Left lung (tissue), 10 donors: ENCODE results near the gene FGF22. TPM values are rescaled to one million over a fixed set of nuclear protein-coding genes. Genes with fewer than 3 reads are reported as not detected.

ENCODE experiments used
- ATAC-seq: fragments of 200-7000 bp; cut with Tn5 transposase; one replicate; pipeline ENCODE4 v1.9.1; 2020; ENCODE audit warnings: moderate library complexity
- DNase-seq, 4 donors: peaks; one replicate each; pipeline ENCODE4 v3.0.0-alpha.2; 2013 to 2020
- H3K27ac ChIP-seq, 2 donors: fragments of 200-600 bp; sonication (generic) in 1 of 2; one replicate each; pipeline versions ENCODE4 v1.5.0 to v1.8.0; 2020 to 2021
- H3K27me3 ChIP-seq, 2 donors: fragments of 200-600 bp; sonication (generic) in 1 of 2; one replicate each; pipeline versions ENCODE4 v1.5.0 to v1.8.0; 2020 to 2021
- H3K36me3 ChIP-seq, 2 donors: fragments of 200-600 bp; sonication (generic) in 1 of 2; one replicate each; pipeline versions ENCODE4 v1.5.0 to v1.8.0; 2020 to 2021
- H3K4me1 ChIP-seq, 2 donors: fragments of 200-600 bp; one replicate each; pipeline ENCODE4 v1.8.0; 2021
- H3K4me3 ChIP-seq, 2 donors: fragments of 200-600 bp; sonication (generic) in 1 of 2; one replicate each; pipeline versions ENCODE4 v1.5.0 to v1.8.0; 2020 to 2021; ENCODE audit warnings: mild to moderate bottlenecking in 1 of 2
- H3K9me3 ChIP-seq, 2 donors: fragments of 200-600 bp; sonication (generic) in 1 of 2; one replicate each; pipeline versions ENCODE4 v1.5.0 to v1.8.0; 2020 to 2021
- CTCF ChIP-seq, 2 donors: fragments of 200-600 bp; sonication (generic) in 1 of 2; IDR thresholded peaks; one replicate each; pipeline versions ENCODE4 v1.5.0 to v1.8.0; 2021; ENCODE audit warnings: antibody characterized with exemption in 2 of 2
- intact Hi-C, 2 donors: fragments of 100-400 bp; cut with DNase I; formaldehyde crosslinking; loops; one replicate each; pipeline versions ENCODE4 v1.11.2 to v1.14.2; 2022
- polyA plus RNA-seq, 6 donors: library from polyadenylated mRNA; unstranded; fragments of 120-200 nt; gene quantifications; one replicate each; pipeline ENCODE4 v1.2.1, GENCODE V29; 2013; ENCODE audit not compliant: insufficient read length in 6 of 6
- total RNA-seq, 2 donors: library from RNA; stranded (reverse); fragmentation: NEBNext Ultra II Directional; extraction: Animal tissue kit (Norgen Biotek cat#: 25700); gene quantifications; one replicate each; pipeline ENCODE4 v1.2.1, GENCODE V29; 2021
- donor health status: DM: no; HTN: yes; CAD: no.
- donor health status: DM: no; HTN: no; CAD: no.

Gene FGF22
- total and polyA plus RNA-seq, 8 donors, result 0.21 to 0.48 (median 0.30) TPM

- DNase-seq (no peak), ATAC-seq (no peak)
- H3K4me1 ChIP-seq, result no peaks in the 10 kb centered on the region
- intact Hi-C loops, result no loop called here
- H3K27ac ChIP-seq, result no peak overlapping the region
- H3K36me3 ChIP-seq, result no peaks in the 10 kb centered on the region
- no peaks in the 10 kb centered on the region for H3K9me3 ChIP-seq
- no peak overlapping the region for H3K4me3 ChIP-seq
- H3K27me3 ChIP-seq, result no peaks in the 10 kb centered on the region
- TF ChIP-seq CTCF (IDR thresholded peaks at IDR 0.05), result no peak
These were observed 48.0 kb downstream of the FGF22 start for GRCh38 chr19:687569-688166.

DNA sequence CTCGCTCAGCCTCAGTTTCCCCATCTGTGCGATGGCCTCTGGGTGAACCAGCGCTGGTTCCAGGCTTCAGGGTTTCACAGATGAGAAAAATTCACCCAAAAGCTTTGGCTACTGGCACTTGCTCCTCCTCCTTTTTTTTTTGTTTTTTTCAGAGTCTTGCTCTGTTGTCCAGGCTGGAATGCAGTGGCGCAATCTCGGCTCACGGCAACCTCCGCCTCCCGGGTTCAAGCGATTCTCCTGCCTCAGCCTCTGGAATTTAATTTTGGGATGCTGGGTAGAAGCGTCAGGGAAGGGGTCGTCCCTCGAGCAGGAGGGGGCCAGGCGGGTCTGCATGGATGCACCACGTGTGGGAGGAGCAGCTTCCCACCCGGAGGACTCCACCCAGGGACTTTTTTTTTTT is 48.5 kb downstream of the FGF22 start:
- DNase-seq, result no peak
- H3K27ac ChIP-seq, result no peak overlapping the region
- H3K4me1 ChIP-seq, result no peaks in the 10 kb centered on the region
- intact Hi-C loops, result no loop called here
- H3K4me3 ChIP-seq, result no peak overlapping the region
- H3K9me3 ChIP-seq, result no peaks in the 10 kb centered on the region
- ATAC-seq, result no peak
- H3K27me3 ChIP-seq, result no peaks in the 10 kb centered on the region
- H3K36me3 ChIP-seq, result no peaks in the 10 kb centered on the region
- TF ChIP-seq CTCF (IDR thresholded peaks at IDR 0.05), result no peak

GRCh38 chr19:688992-689391 is 49.3 kb downstream of the FGF22 start:
- Histone ChIP-seq H3K27me3 (no peaks in the 10 kb centered on the region), H3K36me3 (no peaks in the 10 kb centered on the region), H3K9me3 (no peaks in the 10 kb centered on the region), H3K27ac (no peak overlapping the region), H3K4me1 (no peaks in the 10 kb centered on the region), H3K4me3 (no peak overlapping the region)
- DNase-seq (no peak), ATAC-seq (no peak)
- no peak for TF ChIP-seq CTCF (IDR thresholded peaks at IDR 0.05)
- intact Hi-C loops, result no loop called here

DNA sequence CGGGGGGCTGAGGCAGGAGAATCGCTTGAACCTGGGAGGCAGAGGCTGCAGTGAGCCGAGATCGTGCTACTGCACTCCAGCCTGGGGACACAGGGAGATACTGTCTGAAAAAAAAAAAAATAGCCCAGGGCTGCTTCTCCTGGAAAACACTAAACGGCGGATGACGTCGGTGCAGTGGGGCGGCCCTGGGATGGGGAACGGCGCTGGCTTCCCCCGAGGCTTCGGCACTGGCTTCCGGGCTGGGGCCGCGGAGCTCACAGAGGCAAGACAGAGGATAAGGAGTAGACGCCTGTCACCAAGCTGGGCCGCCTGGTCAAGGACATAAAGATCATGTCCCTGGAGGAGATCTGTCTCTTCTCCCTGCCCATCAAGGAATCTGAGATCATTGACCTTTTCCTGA is 50.5 kb downstream of the FGF22 start:
- Histone ChIP-seq H3K36me3 (no peaks in the 10 kb centered on the region), H3K27ac (no peak overlapping the region), H3K4me1 (peaks cover 0 to 9% of the 10 kb centered on the region in 2 donors), H3K9me3 (no peaks in the 10 kb centered on the region), H3K4me3 (no peak overlapping the region), H3K27me3 (peaks cover 0 to 10% of the 10 kb centered on the region in 2 donors)
- no peak for TF ChIP-seq CTCF (IDR thresholded peaks at IDR 0.05)
- intact Hi-C loops, result no loop called here
- DNase-seq (no peak), ATAC-seq (no peak)

Other genes with a start within 250 kb of the FGF22 start
- 1 to 10 TPM; 1.1 to 2.4 TPM for gene C2CD4C, start 230.7 kb upstream of the FGF22 start, total RNA-seq
- 1 to 10 TPM in 2 of 6 donors, under 1 TPM in 4; 0.27 to 1.1 (median 0.65) TPM for gene C2CD4C, start 230.7 kb upstream of the FGF22 start, polyA plus RNA-seq
- 10 to 100 TPM; 16.8 to 34.5 TPM for gene SHC2, start 178.8 kb upstream of the FGF22 start, total RNA-seq
- 10 to 100 TPM; 16.0 to 28.1 (median 20.2) TPM for gene SHC2, start 178.8 kb upstream of the FGF22 start, polyA plus RNA-seq
- under 1 TPM in 1 of 2 donors, not detected in 1; 0.52 TPM for gene MADCAM1, start 143.4 kb upstream of the FGF22 start, total RNA-seq
- 10 to 100 TPM in 3 of 6 donors, 1 to 10 TPM in 3; 4.9 to 11.7 (median 8.9) TPM for gene MADCAM1, start 143.4 kb upstream of the FGF22 start, polyA plus RNA-seq
- gene TPGS1, start 132.4 kb upstream of the FGF22 start, total RNA-seq, result 10 to 100 TPM; 18.0 to 18.2 TPM
- 10 to 100 TPM in 1 of 6 donors, 1 to 10 TPM in 5; 3.5 to 10.2 (median 6.7) TPM for gene TPGS1, start 132.4 kb upstream of the FGF22 start, polyA plus RNA-seq
- gene CDC34, start 108.1 kb upstream of the FGF22 start, total RNA-seq, result 10 to 100 TPM; 50.9 to 55.5 TPM
- 10 to 100 TPM; 42.7 to 62.3 (median 55.0) TPM for gene CDC34, start 108.1 kb upstream of the FGF22 start, polyA plus RNA-seq
- gene GZMM, start 95.8 kb upstream of the FGF22 start, total RNA-seq, result 1 to 10 TPM; 1.4 TPM
- gene GZMM, start 95.8 kb upstream of the FGF22 start, polyA plus RNA-seq, result 1 to 10 TPM in 1 of 6 donors, under 1 TPM in 4, not detected in 1; 0.45 to 1.1 (median 0.65) TPM
- gene BSG, start 67.3 kb upstream of the FGF22 start, total RNA-seq, result 100 to 1,000 TPM; 339 to 457 TPM
- 100 to 1,000 TPM; 259 to 372 (median 302) TPM for gene BSG, start 67.3 kb upstream of the FGF22 start, polyA plus RNA-seq
- gene HCN2, start 50.0 kb upstream of the FGF22 start, total RNA-seq, result under 1 TPM; 0.38 to 0.50 TPM
- gene HCN2, start 50.0 kb upstream of the FGF22 start, polyA plus RNA-seq, result under 1 TPM; 0.06 to 0.21 (median 0.13) TPM
- gene POLRMT, start 6.3 kb upstream of the FGF22 start, total RNA-seq, result 10 to 100 TPM; 28.5 to 36.9 TPM
- gene POLRMT, start 6.3 kb upstream of the FGF22 start, polyA plus RNA-seq, result 10 to 100 TPM; 32.2 to 44.7 (median 42.6) TPM
- 10 to 100 TPM; 24.3 to 34.0 TPM for gene RNF126, start 23.3 kb downstream of the FGF22 start, total RNA-seq
- 10 to 100 TPM; 15.4 to 27.2 (median 21.1) TPM for gene RNF126, start 23.3 kb downstream of the FGF22 start, polyA plus RNA-seq
- 100 to 1,000 TPM in 1 of 2 donors, 10 to 100 TPM in 1; 94.8 to 145 TPM for gene FSTL3, start 36.5 kb downstream of the FGF22 start, total RNA-seq
- gene FSTL3, start 36.5 kb downstream of the FGF22 start, polyA plus RNA-seq, result 10 to 100 TPM in 4 of 6 donors, 1 to 10 TPM in 2; 7.6 to 14.7 (median 11.2) TPM
- not detected for gene PRSS57, start 55.6 kb downstream of the FGF22 start, total RNA-seq
- under 1 TPM; 0.15 to 0.50 (median 0.29) TPM for gene PRSS57, start 55.6 kb downstream of the FGF22 start, polyA plus RNA-seq
- 10 to 100 TPM; 30.2 to 33.0 TPM for gene PALM, start 69.1 kb downstream of the FGF22 start, total RNA-seq
- gene PALM, start 69.1 kb downstream of the FGF22 start, polyA plus RNA-seq, result 10 to 100 TPM; 37.0 to 59.7 (median 42.8) TPM
- 10 to 100 TPM; 19.2 to 44.0 TPM for gene MISP, start 111.2 kb downstream of the FGF22 start, total RNA-seq
- gene MISP, start 111.2 kb downstream of the FGF22 start, polyA plus RNA-seq, result 10 to 100 TPM in 3 of 6 donors, 1 to 10 TPM in 3; 5.8 to 15.6 (median 10.6) TPM
- gene PTBP1, start 157.6 kb downstream of the FGF22 start, total RNA-seq, result 100 to 1,000 TPM; 236 to 354 TPM
- gene PTBP1, start 157.6 kb downstream of the FGF22 start, polyA plus RNA-seq, result 100 to 1,000 TPM; 317 to 374 (median 340) TPM
- 1 to 10 TPM; 1.6 to 1.9 TPM for gene PLPPR3, start 182.1 kb downstream of the FGF22 start, total RNA-seq
- gene PLPPR3, start 182.1 kb downstream of the FGF22 start, polyA plus RNA-seq, result 10 to 100 TPM in 1 of 6 donors, 1 to 10 TPM in 5; 4.9 to 11.9 (median 6.8) TPM
- gene AZU1, start 188.0 kb downstream of the FGF22 start, total RNA-seq, result 1 to 10 TPM; 1.3 TPM
- 1 to 10 TPM; 1.7 to 4.7 (median 2.5) TPM for gene AZU1, start 188.0 kb downstream of the FGF22 start, polyA plus RNA-seq
- gene PRTN3, start 201.1 kb downstream of the FGF22 start, total RNA-seq, result under 1 TPM; 0.55 to 0.58 TPM
- gene PRTN3, start 201.1 kb downstream of the FGF22 start, polyA plus RNA-seq, result 1 to 10 TPM; 1.5 to 3.8 (median 3.0) TPM
- gene ELANE, start 212.4 kb downstream of the FGF22 start, total RNA-seq, result 1 to 10 TPM in 1 of 2 donors, under 1 TPM in 1; 0.89 to 1.3 TPM
- gene ELANE, start 212.4 kb downstream of the FGF22 start, polyA plus RNA-seq, result 1 to 10 TPM in 4 of 6 donors, under 1 TPM in 2; 0.70 to 2.2 (median 1.2) TPM
- gene CFD, start 219.8 kb downstream of the FGF22 start, total RNA-seq, result 10 to 100 TPM; 78.0 to 85.3 TPM
- 10 to 100 TPM in 2 of 6 donors, 1 to 10 TPM in 4; 4.9 to 22.9 (median 8.1) TPM for gene CFD, start 219.8 kb downstream of the FGF22 start, polyA plus RNA-seq